CD4-positive, alpha-beta T cell treated with Interleukin-17A for 4 hours (primary cell): ENCODE measurements around the gene SPAM1.
"Not testable (repeated sequence)": the region's sequence is repeated elsewhere in the genome, so short reads cannot be mapped to it uniquely, and the experiment has no call there.

Source experiments
- DNase-seq: peaks from one replicate; pipeline ENCODE4 v3.0.0-alpha.2; 2020; ENCODE audit warnings: mixed read lengths

Gene SPAM1

DNA sequence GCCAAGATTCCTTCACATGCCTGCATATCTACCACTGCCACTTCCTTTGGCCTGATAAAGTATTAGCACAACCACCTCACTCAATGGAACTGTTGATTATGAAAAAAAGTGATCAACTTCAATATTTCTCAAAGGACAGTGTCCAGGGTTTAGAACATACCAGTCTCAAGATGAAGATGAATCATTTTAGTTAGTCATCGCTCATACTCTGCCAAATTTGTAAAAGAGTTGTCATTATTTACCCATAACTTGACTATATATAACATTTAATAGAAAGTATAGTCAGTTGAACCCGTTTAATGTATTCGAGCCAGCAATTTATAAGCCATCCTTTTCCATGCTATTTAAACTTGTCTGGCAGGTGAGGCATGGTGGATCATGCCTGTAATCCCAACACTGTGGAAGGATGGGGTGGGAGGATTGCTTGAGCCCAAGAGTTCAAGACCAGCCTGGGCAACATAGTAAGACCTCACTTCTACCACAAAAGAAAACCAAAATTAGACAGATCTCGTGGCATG lies 33.2 kb downstream of the SPAM1 start:
- no peak for DNase-seq

DNA sequence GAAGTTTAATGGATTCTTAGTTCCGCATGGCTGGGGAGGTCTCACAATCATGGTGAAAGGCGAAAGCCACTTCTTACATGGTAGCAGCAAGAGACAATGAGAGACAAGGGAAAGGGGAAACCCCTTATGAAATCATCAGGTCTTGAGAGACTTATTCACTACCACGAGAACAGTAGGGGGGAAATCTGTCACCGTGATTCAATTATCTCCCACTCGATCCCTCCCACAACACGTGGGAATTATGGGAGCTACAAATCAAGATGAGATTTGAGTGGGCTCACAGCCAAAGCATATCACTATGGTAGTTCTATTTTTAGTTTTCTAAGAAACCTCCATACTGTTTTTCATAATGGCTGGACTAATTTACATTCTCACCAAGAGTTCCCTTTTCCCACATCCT lies 36.7 kb downstream of the SPAM1 start:
- DNase-seq, result no peak

DNA sequence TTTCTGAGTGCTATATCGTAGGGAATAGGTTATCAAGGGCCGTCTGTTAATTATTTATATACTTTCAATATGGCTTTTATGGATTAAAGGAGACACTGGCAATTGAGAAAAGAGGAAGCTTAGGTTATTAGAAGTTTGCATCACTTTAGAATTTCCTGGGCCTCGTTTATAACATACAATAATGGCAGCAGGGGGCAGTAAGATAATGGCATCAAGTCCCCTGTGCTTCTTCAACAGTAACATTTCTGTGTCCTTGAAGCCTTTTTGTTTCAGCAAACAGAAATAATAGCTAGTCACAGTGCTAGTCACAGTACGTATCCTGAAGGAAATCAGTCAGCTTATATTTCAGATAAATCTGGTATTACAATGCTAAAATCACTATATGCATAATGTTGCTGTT lies 41.9 kb downstream of the SPAM1 start:
- no peak for DNase-seq

DNA sequence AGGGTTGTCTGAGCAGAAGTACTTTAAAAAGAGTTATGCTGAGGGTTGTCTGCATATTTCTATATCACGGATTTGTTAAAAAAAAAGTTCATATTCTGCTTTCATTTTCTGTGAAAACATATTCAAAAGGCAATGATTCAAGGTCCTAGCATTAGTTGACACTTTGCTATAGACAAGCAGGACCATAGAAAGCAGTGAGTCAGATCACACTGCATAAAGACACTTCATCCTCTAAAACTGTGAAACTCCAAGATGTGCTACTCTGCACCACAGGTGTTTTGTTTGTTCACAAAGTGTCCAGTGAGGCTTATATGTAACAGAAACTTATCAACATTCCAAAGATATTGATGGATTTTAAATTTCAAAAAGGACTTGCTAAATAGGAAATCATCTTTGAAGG lies 47.0 kb downstream of the SPAM1 start:
- no peak for DNase-seq

- DNase-seq, result no peak
Measured at GRCh38 chr7:123972831-123973230, 47.8 kb downstream of the SPAM1 start.

DNA sequence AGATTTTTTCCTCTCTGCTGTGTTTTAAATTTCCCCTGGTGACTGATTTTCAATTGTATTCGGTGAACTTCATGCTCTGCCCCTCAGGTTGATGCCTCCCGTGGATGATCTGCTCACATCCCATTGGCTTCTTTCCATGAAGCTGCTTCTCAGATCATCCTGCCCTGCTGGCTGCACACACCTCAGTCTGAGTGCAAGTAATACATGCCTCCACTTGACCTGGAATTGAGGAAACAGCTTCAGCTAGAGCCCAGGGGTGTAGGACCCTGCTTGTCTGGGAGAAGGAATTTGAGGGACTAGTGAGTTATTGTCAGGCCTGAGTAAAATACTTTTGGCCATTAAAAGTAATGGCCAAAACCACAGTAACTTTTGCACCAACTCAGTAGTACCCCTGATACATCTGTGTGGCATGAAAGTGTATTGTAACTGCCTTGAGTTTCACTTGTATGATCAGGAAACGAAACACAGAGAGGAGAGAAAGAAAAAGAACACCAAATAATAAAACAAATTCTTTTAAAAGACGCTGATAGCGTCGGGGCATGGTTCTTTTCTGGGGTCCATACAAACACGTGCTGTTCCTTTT lies 49.4 kb downstream of the SPAM1 start:
- DNase-seq, result no peak

DNA sequence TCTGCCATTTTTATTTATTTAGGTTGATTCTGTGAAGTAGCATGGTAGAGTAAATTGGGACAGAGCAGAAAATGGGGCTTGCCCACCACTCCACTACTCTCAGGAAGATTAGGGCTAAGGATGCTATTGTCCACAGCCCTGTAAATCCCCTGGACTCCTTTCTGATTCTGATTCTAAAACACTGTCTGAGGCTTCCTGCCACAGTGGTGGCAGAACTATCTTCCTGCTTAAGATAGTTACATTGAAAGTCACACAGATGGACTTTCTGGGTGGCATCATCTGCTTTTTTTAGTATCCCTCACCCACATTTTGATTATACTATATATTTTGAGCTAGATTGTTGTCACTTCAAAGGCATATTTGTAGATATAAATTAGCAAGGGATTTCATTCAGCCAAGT lies 50.0 kb downstream of the SPAM1 start:
- DNase-seq, result no peak

DNA sequence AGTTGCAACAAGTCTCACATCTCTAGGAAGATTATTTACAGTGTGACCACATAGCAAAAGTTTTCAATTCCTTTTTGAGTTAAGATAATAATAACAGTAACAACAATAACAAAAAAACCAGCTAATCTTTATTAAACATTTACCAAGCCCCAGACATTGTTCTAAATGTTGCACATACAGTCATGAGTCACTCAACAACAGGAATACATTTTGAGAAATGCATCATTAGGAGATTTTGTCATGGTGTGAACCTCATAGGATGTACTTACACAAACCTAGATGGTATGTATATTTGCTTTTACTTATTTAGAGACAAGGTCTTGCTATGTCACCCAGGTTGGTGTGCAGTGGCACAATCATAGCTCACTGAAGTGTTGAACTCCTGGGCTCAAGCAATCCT lies 52.0 kb downstream of the SPAM1 start:
- no peak for DNase-seq

- no peak for DNase-seq
Measured at GRCh38 chr7:123979876-123980275, 54.8 kb downstream of the SPAM1 start.

DNA sequence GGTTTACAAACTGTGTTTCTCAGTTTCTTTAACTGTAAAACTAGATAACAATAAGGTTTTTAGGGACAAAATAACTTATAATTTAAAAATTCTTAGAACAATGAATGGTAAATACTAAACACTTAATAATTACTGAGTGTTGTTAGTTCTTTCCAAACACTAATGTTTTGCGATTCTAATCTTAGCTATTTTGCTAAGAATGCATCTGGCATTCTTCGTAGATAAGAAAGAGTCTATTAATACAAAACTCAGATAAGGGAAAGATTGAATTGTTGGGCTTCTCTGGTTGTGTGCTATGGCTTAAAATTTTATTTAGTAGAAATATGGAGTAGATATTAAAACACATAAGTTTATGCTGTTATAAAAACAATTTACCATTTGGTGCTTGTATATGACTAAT lies 62.4 kb downstream of the SPAM1 start:
- no peak for DNase-seq

- no peak for DNase-seq
Measured at GRCh38 chr7:123992913-123993518, 68.0 kb downstream of the SPAM1 start.

GRCh38 chr7:123993996-123994395 lies 69.0 kb downstream of the SPAM1 start:
- DNase-seq, result no peak

DNA sequence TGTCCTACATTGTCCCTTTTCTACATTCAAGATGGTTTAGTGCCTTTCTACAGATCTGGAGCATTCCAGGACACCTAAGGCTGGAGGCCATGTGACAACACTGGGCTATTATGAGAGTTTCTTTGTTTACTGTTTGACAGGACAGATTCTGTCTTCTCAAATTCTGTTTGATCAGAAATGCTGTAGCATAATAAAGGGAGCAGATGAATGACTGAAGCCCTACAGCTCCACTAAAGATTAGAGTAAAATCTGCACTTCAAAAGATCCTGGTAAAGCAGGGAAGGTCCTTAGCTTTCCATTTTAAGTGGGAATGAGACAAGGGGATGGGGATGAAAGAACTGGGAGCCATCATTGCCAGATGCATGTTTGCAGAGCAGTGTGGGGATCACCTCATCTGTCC lies 69.4 kb downstream of the SPAM1 start:
- DNase-seq, result no peak

- no peak for DNase-seq
Measured at GRCh38 chr7:123995617-123996326, 70.7 kb downstream of the SPAM1 start.

DNA sequence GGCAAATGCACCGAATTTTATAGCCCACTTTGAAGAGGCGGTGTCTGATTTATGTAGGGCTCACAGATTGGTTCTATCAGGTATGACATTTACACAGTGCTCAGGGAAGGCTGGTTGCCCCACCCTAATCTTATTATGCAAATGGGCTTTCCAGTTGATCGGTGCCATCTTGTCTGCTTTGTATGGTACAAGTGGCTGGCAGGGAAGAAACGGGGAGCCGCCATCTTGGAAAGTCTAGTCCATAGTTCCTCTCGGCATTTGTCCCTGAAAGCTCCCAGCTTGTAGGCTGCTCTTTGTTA lies 71.2 kb downstream of the SPAM1 start:
- DNase-seq, result no peak

DNA sequence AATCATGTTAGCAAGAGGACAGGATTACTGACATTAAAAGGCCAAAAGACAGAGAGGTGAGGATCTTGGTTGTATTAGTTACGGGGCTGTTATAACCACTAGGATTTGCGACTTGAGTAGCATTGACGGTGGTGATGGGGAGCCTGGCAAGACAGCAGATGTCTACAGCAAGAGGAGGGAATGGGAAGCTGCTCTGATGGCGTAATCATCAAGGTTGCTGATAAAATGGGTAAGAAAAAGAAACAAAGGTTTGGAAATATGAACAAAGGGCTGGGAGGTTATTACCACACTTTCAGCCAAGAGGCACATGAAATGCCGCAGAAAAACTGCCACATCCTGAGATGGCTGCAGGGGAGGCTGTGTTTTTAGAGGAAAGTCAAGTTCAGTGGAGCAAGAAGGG lies 73.9 kb downstream of the SPAM1 start:
- DNase-seq, result no peak

- no peak for DNase-seq
Measured at GRCh38 chr7:123999703-124000102, 74.7 kb downstream of the SPAM1 start.

DNA sequence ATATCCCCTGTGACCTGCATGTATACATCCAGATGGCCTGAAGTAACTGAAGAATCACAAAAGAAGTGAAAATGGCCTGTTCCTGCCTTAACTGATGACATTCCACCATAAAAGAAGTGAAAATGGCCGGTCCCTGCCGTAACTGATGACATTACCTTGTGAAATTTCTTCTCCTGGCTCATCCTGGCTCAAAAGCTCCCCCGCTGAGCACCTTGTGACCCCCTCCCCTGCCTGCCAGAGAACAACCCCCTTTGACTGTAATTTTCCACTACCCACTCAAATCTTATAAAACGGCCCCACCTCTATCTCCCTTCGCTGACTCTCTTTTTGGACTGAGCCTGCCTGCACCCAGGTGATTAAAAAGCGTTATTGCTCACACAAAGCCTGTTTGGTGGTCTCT lies 83.3 kb downstream of the SPAM1 start:
- not testable (repeated sequence) for DNase-seq

GRCh38 chr7:124009321-124009720 lies 84.3 kb downstream of the SPAM1 start:
- DNase-seq, result no peak
